HG02798 (cell line): ENCODE data around the gene SPSB4.

Source experiments
- ATAC-seq: cut with Tn5 transposase; IDR thresholded peaks from one replicate; pipeline ENCODE4 v1.9.1; 2021; ENCODE audit warnings: mild to moderate bottlenecking; ENCODE audit not compliant: unreplicated experiment, poor library complexity

The SPSB4 gene

GRCh38 chr3:141093397-141093796, 42.2 kb downstream of the SPSB4 start:
- no peak for ATAC-seq

- ATAC-seq, result no peak
Observed at GRCh38 chr3:141093971-141094684, 43.0 kb downstream of the SPSB4 start.

GRCh38 chr3:141094790-141095545, 43.8 kb downstream of the SPSB4 start:
- no peak for ATAC-seq

- no peak for ATAC-seq
Observed at GRCh38 chr3:141095546-141095937, 44.4 kb downstream of the SPSB4 start.

GRCh38 chr3:141096164-141096563, 45.0 kb downstream of the SPSB4 start:
- ATAC-seq, result no peak

- ATAC-seq, result no peak
Observed at GRCh38 chr3:141096981-141097380, 45.8 kb downstream of the SPSB4 start.

GRCh38 chr3:141100112-141100511, 49.0 kb downstream of the SPSB4 start:
- no peak for ATAC-seq

GRCh38 chr3:141100531-141101320, 49.6 kb downstream of the SPSB4 start:
- no peak for ATAC-seq

- ATAC-seq, result no peak
Observed at GRCh38 chr3:141102372-141102771, 51.2 kb downstream of the SPSB4 start.

GRCh38 chr3:141103067-141103466, 51.9 kb downstream of the SPSB4 start:
- ATAC-seq, result no peak

GRCh38 chr3:141103503-141103902, 52.4 kb downstream of the SPSB4 start:
- no peak for ATAC-seq

- no peak for ATAC-seq
Observed at GRCh38 chr3:141104151-141104821, 53.1 kb downstream of the SPSB4 start.

GRCh38 chr3:141105828-141106628, 54.9 kb downstream of the SPSB4 start:
- ATAC-seq, result peak; percentile 81

GRCh38 chr3:141106842-141107241, 55.7 kb downstream of the SPSB4 start:
- ATAC-seq, result no peak

GRCh38 chr3:141108039-141108438, 56.9 kb downstream of the SPSB4 start:
- ATAC-seq, result no peak

GRCh38 chr3:141109751-141110150, 58.6 kb downstream of the SPSB4 start:
- no peak for ATAC-seq

- ATAC-seq, result no peak
Observed at GRCh38 chr3:141110322-141110721, 59.2 kb downstream of the SPSB4 start.

- no peak for ATAC-seq
Observed at GRCh38 chr3:141111364-141112155, 60.4 kb downstream of the SPSB4 start.
